Left lung (tissue), 10 donors: ENCODE data around the gene IGF2. TPM values are rescaled to one million over a fixed set of nuclear protein-coding genes. Genes with fewer than 3 reads are reported as not detected.

Experiments
- ATAC-seq: fragments of 200-7000 bp; cut with Tn5 transposase; one replicate; pipeline ENCODE4 v1.9.1; 2020; ENCODE audit warnings: moderate library complexity
- DNase-seq, 4 donors: peaks; one replicate each; pipeline ENCODE4 v3.0.0-alpha.2; 2013 to 2020
- H3K27ac ChIP-seq, 2 donors: fragments of 200-600 bp; sonication (generic) in 1 of 2; one replicate each; pipeline versions ENCODE4 v1.5.0 to v1.8.0; 2020 to 2021
- H3K27me3 ChIP-seq, 2 donors: fragments of 200-600 bp; sonication (generic) in 1 of 2; one replicate each; pipeline versions ENCODE4 v1.5.0 to v1.8.0; 2020 to 2021
- H3K36me3 ChIP-seq, 2 donors: fragments of 200-600 bp; sonication (generic) in 1 of 2; one replicate each; pipeline versions ENCODE4 v1.5.0 to v1.8.0; 2020 to 2021
- H3K4me1 ChIP-seq, 2 donors: fragments of 200-600 bp; one replicate each; pipeline ENCODE4 v1.8.0; 2021
- H3K4me3 ChIP-seq, 2 donors: fragments of 200-600 bp; sonication (generic) in 1 of 2; one replicate each; pipeline versions ENCODE4 v1.5.0 to v1.8.0; 2020 to 2021; ENCODE audit warnings: mild to moderate bottlenecking in 1 of 2
- H3K9me3 ChIP-seq, 2 donors: fragments of 200-600 bp; sonication (generic) in 1 of 2; one replicate each; pipeline versions ENCODE4 v1.5.0 to v1.8.0; 2020 to 2021
- CTCF ChIP-seq, 2 donors: fragments of 200-600 bp; sonication (generic) in 1 of 2; IDR thresholded peaks; one replicate each; pipeline versions ENCODE4 v1.5.0 to v1.8.0; 2021; ENCODE audit warnings: antibody characterized with exemption in 2 of 2
- intact Hi-C, 2 donors: fragments of 100-400 bp; cut with DNase I; formaldehyde crosslinking; loops; one replicate each; pipeline versions ENCODE4 v1.11.2 to v1.14.2; 2022
- polyA plus RNA-seq, 6 donors: library from polyadenylated mRNA; unstranded; fragments of 120-200 nt; gene quantifications; one replicate each; pipeline ENCODE4 v1.2.1, GENCODE V29; 2013; ENCODE audit not compliant: insufficient read length in 6 of 6
- total RNA-seq, 2 donors: library from RNA; stranded (reverse); fragmentation: NEBNext Ultra II Directional; extraction: Animal tissue kit (Norgen Biotek cat#: 25700); gene quantifications; one replicate each; pipeline ENCODE4 v1.2.1, GENCODE V29; 2021
- donor health status: DM: no; HTN: yes; CAD: no.
- donor health status: DM: no; HTN: no; CAD: no.

IGF2 gene
- total and polyA plus RNA-seq, 8 donors = 12.0 to 118 (median 92.1) TPM

DNA sequence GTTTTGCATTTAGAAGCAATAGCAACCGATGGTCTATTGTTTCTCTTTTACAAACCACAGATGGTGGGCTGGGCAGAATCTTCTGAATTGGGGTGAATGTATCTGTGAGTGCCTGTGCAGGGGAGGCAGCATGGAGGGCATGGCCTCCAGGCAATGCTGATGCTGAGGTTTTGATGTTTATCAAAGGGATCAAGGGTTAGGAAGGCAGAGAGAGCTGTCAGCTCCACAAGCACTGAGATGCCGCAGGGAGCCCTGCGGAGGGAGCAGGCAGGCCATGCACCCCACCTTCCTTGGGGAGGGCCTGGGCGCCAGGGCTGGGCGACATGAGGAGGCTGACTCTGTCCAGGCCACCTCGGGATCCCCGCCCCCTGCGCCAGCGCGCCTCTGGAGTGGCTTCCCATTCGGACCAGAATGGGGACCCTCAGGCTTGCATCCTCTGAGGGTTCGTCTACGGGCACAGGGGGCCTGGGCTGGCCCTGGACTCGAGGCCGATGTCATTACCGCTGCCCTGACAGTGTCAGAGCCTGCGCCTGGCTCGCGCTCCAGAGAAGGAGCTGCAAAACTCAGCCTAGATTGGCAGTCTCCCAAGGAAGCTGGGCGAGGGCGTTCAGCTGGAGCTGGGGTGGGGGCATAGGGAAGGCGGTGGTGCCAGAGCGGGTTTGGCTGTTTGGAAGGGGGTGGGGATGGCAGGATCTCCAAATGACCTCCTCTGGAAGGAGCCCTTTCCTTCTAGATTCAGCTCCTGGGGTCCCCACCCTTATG is 46.3 kb upstream of the IGF2 start:
- no peaks in the 10 kb centered on the region for H3K9me3 ChIP-seq
- peaks cover 0 to 64% of the 10 kb centered on the region in 2 donors for H3K27me3 ChIP-seq
- no peak overlapping the region for H3K27ac ChIP-seq
- intact Hi-C loops = no loop called here
- TF ChIP-seq CTCF (IDR thresholded peaks at IDR 0.05) = no peak
- no peaks in the 10 kb centered on the region for H3K36me3 ChIP-seq
- ATAC-seq (no peak), DNase-seq (peak in 1 of 4 donors; percentile 60)
- H3K4me3 ChIP-seq = no peak overlapping the region
- H3K4me1 ChIP-seq = peaks cover 0 to 3% of the 10 kb centered on the region in 2 donors

- H3K36me3 ChIP-seq = no peaks in the 10 kb centered on the region
- peaks cover 0 to 73% of the 10 kb centered on the region in 2 donors for H3K27me3 ChIP-seq
- ATAC-seq (no peak), DNase-seq (no peak)
- no peak overlapping the region for H3K4me3 ChIP-seq
- peaks cover 0 to 3% of the 10 kb centered on the region in 2 donors for H3K4me1 ChIP-seq
- H3K9me3 ChIP-seq = no peaks in the 10 kb centered on the region
- TF ChIP-seq CTCF (IDR thresholded peaks at IDR 0.05) = no peak
- intact Hi-C loops = no loop called here
- no peak overlapping the region for H3K27ac ChIP-seq
These were observed 43.7 kb upstream of the IGF2 start for GRCh38 chr11:2182692-2183474.

DNA sequence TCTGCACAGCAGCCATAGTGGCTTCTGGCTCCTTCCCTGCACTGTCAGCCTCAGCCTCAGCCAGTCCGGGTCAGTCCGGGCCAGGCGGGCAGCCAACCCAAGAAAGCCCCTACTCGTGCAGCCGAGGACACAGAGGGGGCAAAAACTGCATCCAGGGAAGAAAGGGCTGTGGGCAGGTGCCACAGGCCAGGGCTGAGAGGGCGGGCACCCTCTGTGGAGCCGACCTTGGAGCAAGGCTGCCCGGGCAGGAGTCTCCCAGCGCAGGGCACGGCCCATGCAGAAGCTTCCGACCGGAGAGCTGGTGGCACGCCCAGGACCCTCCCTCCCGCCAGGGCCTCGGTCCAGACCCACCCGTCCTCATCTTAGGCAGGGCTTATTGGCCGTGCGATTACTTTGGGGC is 42.9 kb upstream of the IGF2 start:
- intact Hi-C loops = no loop called here
- Histone ChIP-seq H3K27ac (no peak overlapping the region), H3K27me3 (peaks cover 0 to 76% of the 10 kb centered on the region in 2 donors), H3K4me1 (peaks cover 0 to 3% of the 10 kb centered on the region in 2 donors), H3K4me3 (no peak overlapping the region), H3K36me3 (no peaks in the 10 kb centered on the region), H3K9me3 (no peaks in the 10 kb centered on the region)
- no peak for DNase-seq
- ATAC-seq = no peak
- no peak for TF ChIP-seq CTCF (IDR thresholded peaks at IDR 0.05)

- no peak for DNase-seq
- Histone ChIP-seq H3K27ac (no peak overlapping the region), H3K4me3 (no peak overlapping the region), H3K27me3 (peaks cover 0 to 66% of the 10 kb centered on the region in 2 donors), H3K36me3 (no peaks in the 10 kb centered on the region), H3K9me3 (no peaks in the 10 kb centered on the region), H3K4me1 (no peaks in the 10 kb centered on the region)
- TF ChIP-seq CTCF (IDR thresholded peaks at IDR 0.05) = no peak
- no peak for ATAC-seq
- intact Hi-C loops = no loop called here
These were observed 41.7 kb upstream of the IGF2 start for GRCh38 chr11:2180789-2181370.

DNA sequence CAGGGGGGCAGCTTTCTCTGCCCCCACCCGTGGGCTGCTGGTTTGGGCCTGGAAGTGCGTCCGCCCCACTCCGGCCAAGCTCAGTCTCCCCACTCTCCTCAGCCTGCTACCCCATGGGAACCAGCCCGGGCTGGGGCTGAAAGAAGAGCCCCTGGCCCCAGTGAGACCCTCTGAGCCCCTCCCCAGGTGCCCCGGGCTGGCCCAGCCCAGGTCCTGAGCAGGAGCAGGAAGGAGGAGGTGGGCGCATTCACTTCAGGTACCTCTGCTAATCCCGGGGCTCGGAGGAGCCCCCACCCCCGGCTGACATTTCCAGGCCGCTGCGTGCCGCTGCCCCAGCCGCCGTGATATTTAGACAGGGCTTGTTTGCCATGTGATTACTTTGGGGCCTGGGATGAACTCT is 41.2 kb upstream of the IGF2 start:
- no peak for TF ChIP-seq CTCF (IDR thresholded peaks at IDR 0.05)
- Histone ChIP-seq H3K27me3 (peaks cover 0 to 60% of the 10 kb centered on the region in 2 donors), H3K9me3 (no peaks in the 10 kb centered on the region), H3K4me1 (no peaks in the 10 kb centered on the region), H3K27ac (no peak overlapping the region), H3K36me3 (no peaks in the 10 kb centered on the region), H3K4me3 (no peak overlapping the region)
- intact Hi-C loops = no loop called here
- ATAC-seq (no peak), DNase-seq (no peak)
